GM12872 (cell line): Measurements from ENCODE around the gene IL17RD.

Source experiments
- CTCF ChIP-seq: IDR thresholded peaks from 3 replicates; pipeline ENCODE4 v1.5.1; 2011; ENCODE audit warnings: low read depth, mild to moderate bottlenecking, low read length, moderate library complexity; ENCODE audit not compliant: insufficient read depth

IL17RD gene

DNA sequence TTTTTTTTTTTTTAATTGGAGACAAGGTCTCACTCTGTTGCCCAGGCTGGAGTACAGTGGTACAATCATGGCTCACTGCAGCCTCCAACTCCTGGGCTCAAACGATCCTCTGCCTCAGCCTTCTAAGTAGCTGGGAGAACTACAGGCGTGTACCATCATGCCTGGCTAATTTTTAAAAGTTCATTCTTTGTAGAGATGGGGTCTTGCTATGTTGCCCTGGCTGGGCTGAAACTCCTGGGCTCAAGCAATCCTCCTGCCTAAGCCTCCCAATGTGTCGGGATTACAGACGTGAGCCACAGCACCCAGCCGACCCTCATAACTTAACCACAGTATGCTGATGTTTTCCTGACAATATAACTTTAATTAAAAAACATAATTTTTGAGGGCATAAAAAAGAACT, 24.3 kb downstream of the IL17RD start:
- TF ChIP-seq CTCF, result no peak

DNA sequence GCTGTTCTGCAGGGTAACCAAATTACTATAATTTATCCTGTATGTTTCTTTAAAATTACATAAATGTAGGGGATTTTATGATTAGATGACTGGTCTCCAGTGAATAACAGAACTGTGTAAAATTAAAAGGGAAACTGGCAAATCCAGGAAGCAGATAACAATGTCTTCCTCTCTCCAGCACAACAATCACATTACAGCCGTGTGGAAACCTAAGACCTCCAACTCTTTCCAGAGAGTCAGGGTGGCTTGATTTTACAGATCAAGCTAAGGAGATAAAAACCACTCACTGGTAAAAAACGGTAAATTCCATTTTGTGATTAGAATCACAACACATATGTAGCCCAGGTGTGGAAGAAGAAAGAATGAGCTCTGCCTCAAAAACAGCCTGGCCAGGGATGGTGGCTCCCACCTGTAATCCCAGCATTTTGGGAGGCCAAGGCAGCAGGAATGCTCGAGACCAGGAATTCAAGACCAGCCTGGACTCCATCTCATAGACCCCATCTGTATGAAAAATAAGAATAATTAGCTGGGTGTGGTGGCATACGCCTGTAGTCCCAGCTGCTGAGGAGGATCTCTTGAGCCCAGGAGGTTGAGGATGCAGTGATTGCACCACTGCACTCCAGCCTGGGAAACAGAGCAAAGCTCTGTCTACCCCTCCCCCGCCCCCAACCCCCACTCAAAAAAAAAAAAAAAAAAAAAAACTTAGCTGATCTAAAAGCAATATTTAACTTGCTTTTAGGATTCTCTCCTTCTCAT, 29.0 kb downstream of the IL17RD start:
- no peak for TF ChIP-seq CTCF

DNA sequence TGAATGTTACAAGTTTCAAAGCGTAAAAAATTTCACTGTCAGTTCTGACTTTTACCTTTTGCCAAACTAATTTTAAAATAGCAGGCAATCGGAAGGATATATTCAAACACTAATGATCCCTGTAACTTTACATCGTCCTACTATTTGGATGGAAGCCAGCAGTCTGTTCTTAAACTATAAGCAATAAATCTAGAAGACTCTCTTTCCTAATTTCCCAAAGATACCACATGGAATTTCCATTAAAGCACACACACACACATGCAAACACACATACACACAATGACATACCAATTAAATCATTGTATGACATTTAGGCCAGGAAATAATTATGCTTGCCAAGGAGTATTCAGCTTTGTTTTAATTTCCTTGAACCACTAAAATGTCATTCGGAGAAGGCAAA, 32.0 kb downstream of the IL17RD start:
- no peak for TF ChIP-seq CTCF

GRCh38 chr3:57132674-57133073, 32.5 kb downstream of the IL17RD start:
- no peak for TF ChIP-seq CTCF

GRCh38 chr3:57131210-57131588, 34.0 kb downstream of the IL17RD start:
- no peak for TF ChIP-seq CTCF

- TF ChIP-seq CTCF, result no peak
Measured at GRCh38 chr3:57130571-57131209, 34.5 kb downstream of the IL17RD start.

GRCh38 chr3:57128826-57129667, 36.1 kb downstream of the IL17RD start:
- TF ChIP-seq CTCF, result no peak
